SU-DHL-6 (cell line): Measurements from ENCODE around the gene TMEM212.

Experiments used
- CTCF ChIP-seq: fragments of 200-600 bp; sonication (generic); IDR thresholded peaks from one replicate; pipeline ENCODE4 v1.5.1; 2017; ENCODE audit warnings: antibody characterized with exemption, mild to moderate bottlenecking, low read length, moderate library complexity; ENCODE audit not compliant: insufficient read depth, poor library complexity, severe bottlenecking
- EZH2phosphoT487 ChIP-seq: fragments of 200-600 bp; sonication (generic), shearing (Covaris generic); conservative IDR thresholded peaks from 2 replicates; pipeline ENCODE4 v1.6.1; 2018; ENCODE audit warnings: mild to moderate bottlenecking, antibody characterized with exemption, low read length, moderate library complexity, mixed read lengths

GRCh38 chr3:171900446-171900845 is 57.3 kb downstream of the TMEM212 start:
- TF ChIP-seq CTCF (no peak), EZH2phosphoT487 (no peak)
